Suprapubic skin (tissue), 4 donors: ENCODE measurements around the gene LRFN4.

Experiments
- EP300 ChIP-seq: sonication (generic); formaldehyde crosslinking; IDR thresholded peaks from one replicate; pipeline ENCODE4 v1.6.1; 2017; ENCODE audit warnings: antibody characterized with exemption
- POLR2A ChIP-seq, 2 donors: fragments of 450-650 bp; IDR thresholded peaks; one replicate each; pipeline ENCODE4 v1.6.1; 2017; ENCODE audit warnings: antibody characterized with exemption in 2 of 2, mild to moderate bottlenecking in 2 of 2, moderate library complexity in 2 of 2
- POLR2AphosphoS5 ChIP-seq, 3 donors: sonication (generic); formaldehyde crosslinking; IDR thresholded peaks; one replicate each; pipeline ENCODE4 v1.6.1; 2017; ENCODE audit warnings: antibody characterized with exemption in 3 of 3
- TF ChIP-seq, protein P1 (sequence below), 2 donors: fragments of 200-600 bp in 1 of 2; fragments of 450-650 bp in 1 of 2; sonication (generic) in 1 of 2; IDR thresholded peaks; one replicate each; pipeline ENCODE4 v1.5.1; 2016 to 2019; ENCODE audit warnings: antibody characterized with exemption in 2 of 2, mild to moderate bottlenecking in 1 of 2, moderate library complexity in 1 of 2

DNA sequence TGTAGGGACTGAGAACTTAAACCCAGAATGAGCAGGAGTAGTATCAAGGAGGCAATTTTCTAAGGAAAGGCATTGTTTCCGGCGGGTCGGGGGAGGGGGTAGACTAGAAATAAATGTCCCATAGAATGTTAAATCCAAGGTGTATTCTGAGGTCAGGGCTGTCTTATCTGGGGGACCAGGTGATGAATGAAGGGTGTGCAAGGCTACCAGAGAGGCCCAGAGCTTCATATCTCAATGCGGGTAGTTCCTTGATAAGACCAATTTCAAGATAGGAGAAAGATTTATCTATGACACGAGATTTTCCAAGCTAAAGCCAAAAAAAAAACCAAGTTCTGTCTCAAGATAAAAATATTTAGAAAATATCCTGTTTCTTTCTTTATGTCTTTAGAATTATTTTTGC is 21.9 kb upstream of the LRFN4 start:
- TF ChIP-seq, protein P1, sequence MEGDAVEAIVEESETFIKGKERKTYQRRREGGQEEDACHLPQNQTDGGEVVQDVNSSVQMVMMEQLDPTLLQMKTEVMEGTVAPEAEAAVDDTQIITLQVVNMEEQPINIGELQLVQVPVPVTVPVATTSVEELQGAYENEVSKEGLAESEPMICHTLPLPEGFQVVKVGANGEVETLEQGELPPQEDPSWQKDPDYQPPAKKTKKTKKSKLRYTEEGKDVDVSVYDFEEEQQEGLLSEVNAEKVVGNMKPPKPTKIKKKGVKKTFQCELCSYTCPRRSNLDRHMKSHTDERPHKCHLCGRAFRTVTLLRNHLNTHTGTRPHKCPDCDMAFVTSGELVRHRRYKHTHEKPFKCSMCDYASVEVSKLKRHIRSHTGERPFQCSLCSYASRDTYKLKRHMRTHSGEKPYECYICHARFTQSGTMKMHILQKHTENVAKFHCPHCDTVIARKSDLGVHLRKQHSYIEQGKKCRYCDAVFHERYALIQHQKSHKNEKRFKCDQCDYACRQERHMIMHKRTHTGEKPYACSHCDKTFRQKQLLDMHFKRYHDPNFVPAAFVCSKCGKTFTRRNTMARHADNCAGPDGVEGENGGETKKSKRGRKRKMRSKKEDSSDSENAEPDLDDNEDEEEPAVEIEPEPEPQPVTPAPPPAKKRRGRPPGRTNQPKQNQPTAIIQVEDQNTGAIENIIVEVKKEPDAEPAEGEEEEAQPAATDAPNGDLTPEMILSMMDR (IDR thresholded peaks at IDR 0.05): no peak
- TF ChIP-seq POLR2A (IDR thresholded peaks at IDR 0.05) (no peak), EP300 (no peak), POLR2AphosphoS5 (IDR thresholded peaks at IDR 0.05) (no peak)
